Islet of Langerhans (tissue), 1 donor: ENCODE results near the gene SCAP.

Source experiments
- FAIRE-seq: peaks from one replicate; lab custom pipeline; 2011; peaks lifted over from hg19 to GRCh38; lab: Jason Lieb, UNC

The SCAP gene

GRCh38 chr3:47413751-47414150 lies 62.0 kb downstream of the SCAP start:
- FAIRE-seq: no peak

GRCh38 chr3:47412842-47413520 lies 62.8 kb downstream of the SCAP start:
- no peak for FAIRE-seq

- no peak for FAIRE-seq
These were observed 63.3 kb downstream of the SCAP start for GRCh38 chr3:47412453-47412756.

- no peak for FAIRE-seq
These were observed 63.9 kb downstream of the SCAP start for GRCh38 chr3:47411696-47412452.

GRCh38 chr3:47410801-47411646 lies 64.7 kb downstream of the SCAP start:
- no peak for FAIRE-seq

- no peak for FAIRE-seq
These were observed 65.4 kb downstream of the SCAP start for GRCh38 chr3:47410417-47410720.

GRCh38 chr3:47409688-47410416 lies 65.9 kb downstream of the SCAP start:
- FAIRE-seq: no peak

- FAIRE-seq: no peak
These were observed 66.5 kb downstream of the SCAP start for GRCh38 chr3:47409284-47409683.

GRCh38 chr3:47408839-47409229 lies 66.9 kb downstream of the SCAP start:
- no peak for FAIRE-seq

GRCh38 chr3:47407896-47408838 lies 67.6 kb downstream of the SCAP start:
- no peak for FAIRE-seq

- no peak for FAIRE-seq
These were observed 68.5 kb downstream of the SCAP start for GRCh38 chr3:47407237-47407636.

GRCh38 chr3:47406762-47407149 lies 69.0 kb downstream of the SCAP start:
- no peak for FAIRE-seq

- FAIRE-seq: no peak
These were observed 69.7 kb downstream of the SCAP start for GRCh38 chr3:47405820-47406761.

- FAIRE-seq: no peak
These were observed 70.6 kb downstream of the SCAP start for GRCh38 chr3:47404955-47405790.

- no peak for FAIRE-seq
These were observed 71.3 kb downstream of the SCAP start for GRCh38 chr3:47404431-47404876.

- FAIRE-seq: no peak
These were observed 76.0 kb downstream of the SCAP start for GRCh38 chr3:47399531-47400270.

GRCh38 chr3:47399016-47399415 lies 76.7 kb downstream of the SCAP start:
- FAIRE-seq: no peak

- FAIRE-seq: no peak
These were observed 77.5 kb downstream of the SCAP start for GRCh38 chr3:47398228-47398627.

GRCh38 chr3:47394881-47395280 lies 80.9 kb downstream of the SCAP start:
- no peak for FAIRE-seq
